Measurements from ENCODE around the gene IMMP2L. TPM values are rescaled to one million over a fixed set of nuclear protein-coding genes. Genes with fewer than 3 reads are reported as not detected.

Gene IMMP2L
- total and polyA plus RNA-seq, 2 of the 4 experiments (the other 2 are of a cell fraction) = 5.8 to 9.3 TPM

- 60% methylated on average over 2 of the region's 3 CpGs; no CpG with 5 or more reads in 1 of the 2 experiments for WGBS, 2 experiments (ENCODE audit: extremely low coverage in 2 of 2, insufficient read length in 1 of 2)
- Histone ChIP-seq H2BK120ac (ENCODE audit: low read depth, low read length) (no peak overlapping the region), H3K4me1 (ENCODE audit: control insufficient read depth, insufficient read depth, low read length) (no peaks in the 10 kb centered on the region), H3K9me1 (ENCODE audit: insufficient read depth, low read length) (no peaks in the 10 kb centered on the region), H3K27ac (ENCODE audit: insufficient read depth, low read length) (no peak overlapping the region), H3K79me1 (ENCODE audit: low read depth in 1 of 2, low read length in 2 of 2) (no peaks in the 10 kb centered on the region), H4K91ac (ENCODE audit: insufficient read depth, low read depth, low read length) (no peak overlapping the region), H2BK15ac (ENCODE audit: low read depth, low read length) (no peak overlapping the region), H2BK5ac (ENCODE audit: low read depth, low read length, poor library complexity, severe bottlenecking) (no peak overlapping the region), H4K8ac (ENCODE audit: low read depth in 2 of 2, low read length in 2 of 2) (no peak overlapping the region), H3K4ac (ENCODE audit: low read depth, low read length) (no peak overlapping the region), H3K23ac (ENCODE audit: low read depth, low read length) (no peak overlapping the region), H4K20me1 (ENCODE audit: insufficient read depth, low read length) (no peaks in the 10 kb centered on the region), H3K56ac (ENCODE audit: extremely low read depth, insufficient read depth, low read length) (no peak overlapping the region), H2AK5ac (ENCODE audit: low read depth, low read length) (no peak overlapping the region), H4K5ac (ENCODE audit: low read depth, low read length) (no peak overlapping the region), H3K14ac (replicated peaks; ENCODE audit: low read depth, low read length) (no peak overlapping the region), H2AFZ (replicated peaks; ENCODE audit: low read length, poor library complexity) (no peak overlapping the region), H3K36me3 (ENCODE audit: control insufficient read depth, insufficient read depth, low read length) (no peaks in the 10 kb centered on the region), H3K9ac (ENCODE audit: low read depth, low read length) (no peak overlapping the region), H3K4me2 (ENCODE audit: low read depth, low read length) (no peak overlapping the region), H3K27me3 (ENCODE audit: control insufficient read depth, insufficient read depth, low read length) (no peaks in the 10 kb centered on the region), H2AK9ac (replicated peaks; ENCODE audit: low read depth, low read length, poor library complexity) (no peak overlapping the region), H3K18ac (ENCODE audit: low read depth, low read length) (no peak overlapping the region), H3K9me3 (ENCODE audit: control insufficient read depth, insufficient read depth, low read length) (no peaks in the 10 kb centered on the region), H3K4me3 (ENCODE audit: insufficient read depth, low read depth, low read length) (no peak overlapping the region), H2BK20ac (ENCODE audit: low read depth, low read length) (no peak overlapping the region)
- intact Hi-C loops (cut with micrococcal nuclease) (no loop called here), in situ Hi-C loops (cut with MboI; ENCODE audit: low sequenced_read_pairs) (no loop called here), dilution Hi-C loops (cut with HindIII; ENCODE audit: low sequenced_read_pairs, unreplicated experiment) (no loop called here)
- ATAC-seq (ENCODE audit: low read depth) (no peak), DNase-seq (no peak)
- ChIA-PET POLR2A (ENCODE audit: unreplicated experiment) (no interaction called here), CTCF (no interaction called here)
- no peak for TF ChIP-seq ELK1 (IDR thresholded peaks at IDR 0.05; ENCODE audit: borderline replicate concordance, low read depth, low read length)
- no peak for TF ChIP-seq RFX5 (IDR thresholded peaks at IDR 0.05; ENCODE audit: low read depth, low read length)
- TF ChIP-seq RAD21 (IDR thresholded peaks at IDR 0.05; ENCODE audit: low read length) = no peak
- TF ChIP-seq CHD1 (IDR thresholded peaks at IDR 0.05; ENCODE audit: low read depth, low read length) = no peak
- TF ChIP-seq MXI1 (IDR thresholded peaks at IDR 0.05; ENCODE audit: borderline replicate concordance, low read depth, low read length) = no peak
- no peak for TF ChIP-seq POLR2A (IDR thresholded peaks at IDR 0.05; ENCODE audit: low read depth, low read length)
- TF ChIP-seq MAFK (IDR thresholded peaks at IDR 0.05; ENCODE audit: low read depth, low read length) = no peak
- no peak for TF ChIP-seq RCOR1 (IDR thresholded peaks at IDR 0.05; ENCODE audit: insufficient replicate concordance, low read length)
- TF ChIP-seq NFE2L2 (IDR thresholded peaks at IDR 0.05; ENCODE audit: low read depth, low read length) = no peak
- no peak for TF ChIP-seq MAZ (IDR thresholded peaks at IDR 0.05; ENCODE audit: borderline replicate concordance, low read depth, low read length)
- TF ChIP-seq BHLHE40 (IDR thresholded peaks at IDR 0.05; ENCODE audit: low read depth, low read length) = no peak
- TF ChIP-seq CTCF (conservative IDR thresholded peaks at IDR 0.05; ENCODE audit: low read depth, low read length) = no peak
- no peak for TF ChIP-seq SMC3 (IDR thresholded peaks at IDR 0.05; ENCODE audit: low read depth, low read length)
- TF ChIP-seq FOS (IDR thresholded peaks at IDR 0.05; ENCODE audit: low read depth, low read length) = no peak
- no peak for TF ChIP-seq CEBPB (IDR thresholded peaks at IDR 0.05; ENCODE audit: low read depth, low read length)
- TF ChIP-seq USF2 (IDR thresholded peaks at IDR 0.05; ENCODE audit: low read depth, low read length) = no peak
- no TSS peak for BruUV-seq (replicated peaks)
Observed at GRCh38 chr7:110718503-110719205, 843.6 kb downstream of the IMMP2L start.
